SU-DHL-6 (cell line): ENCODE results near the gene CATSPERB.

Experiments used
- H2AFZ ChIP-seq: fragments of 200-600 bp; sonication (generic); 2 replicates; pipeline ENCODE4 v1.6.1; 2014; ENCODE audit warnings: low read depth, mild to moderate bottlenecking, moderate library complexity, mixed read lengths, antibody characterized with exemption, low read length; ENCODE audit not compliant: severe bottlenecking
- H3F3A ChIP-seq: fragments of 200-600 bp; shearing (Covaris generic); 2 replicates; pipeline ENCODE4 v1.6.0; 2016; ENCODE audit warnings: antibody characterized with exemption, mild to moderate bottlenecking; ENCODE audit not compliant: insufficient read depth
- H3K27ac ChIP-seq: fragments of 200-600 bp; sonication (generic); 2 replicates; pipeline ENCODE4 v1.5.1; 2016; ENCODE audit warnings: low read depth, mild to moderate bottlenecking, low read length, moderate library complexity, mixed read lengths
- H3K27me3 ChIP-seq: fragments of 200-600 bp; sonication (generic), shearing (Covaris generic); 2 replicates; pipeline ENCODE4 v1.6.0; 2014; ENCODE audit warnings: mild to moderate bottlenecking, low read length
- H3K36me3 ChIP-seq: fragments of 200-600 bp; sonication (generic); 2 replicates; pipeline ENCODE4 v1.6.1; 2014; ENCODE audit warnings: mild to moderate bottlenecking, low read length, mixed read lengths
- H3K4me2 ChIP-seq: fragments of 300-600, 200-600 bp; shearing (Covaris generic), sonication (generic); 2 replicates; pipeline ENCODE4 v1.6.0; 2014; ENCODE audit warnings: low read length, low read depth, mild to moderate bottlenecking; ENCODE audit not compliant: poor library complexity, severe bottlenecking
- H3K4me3 ChIP-seq: fragments of 200-600 bp; sonication (generic); 2 replicates; pipeline ENCODE4 v1.5.1; 2014; ENCODE audit warnings: antibody characterized with exemption, low read length, mild to moderate bottlenecking, mixed read lengths; ENCODE audit not compliant: insufficient read depth, poor library complexity, severe bottlenecking
- H3K79me2 ChIP-seq: fragments of 200-600 bp; sonication (generic); 2 replicates; pipeline ENCODE4 v1.6.1; 2014; ENCODE audit warnings: mild to moderate bottlenecking, low read length, moderate library complexity; ENCODE audit not compliant: insufficient read depth
- H3K9ac ChIP-seq: fragments of 200-600 bp; sonication (generic); 2 replicates; pipeline ENCODE4 v1.7.0; 2014; ENCODE audit warnings: mild to moderate bottlenecking, low read length
- H3K9me2 ChIP-seq: fragments of 200-600 bp; sonication (generic); replicated peaks from 2 replicates; pipeline ENCODE4 v1.6.1; 2014; ENCODE audit warnings: low read length; ENCODE audit not compliant: insufficient read depth
- H3K9me3 ChIP-seq: fragments of 200-600 bp; sonication (generic); 2 replicates; pipeline ENCODE4 v1.6.1; 2014; ENCODE audit warnings: low read length, mixed read lengths; ENCODE audit not compliant: insufficient read depth
- H4K20me1 ChIP-seq: fragments of 200-600 bp; sonication (generic); 2 replicates; pipeline ENCODE4 v1.6.1; 2014; ENCODE audit warnings: low read depth, mild to moderate bottlenecking, antibody characterized with exemption, low read length, moderate library complexity, mixed read lengths
- CTCF ChIP-seq: fragments of 200-600 bp; sonication (generic); IDR thresholded peaks from one replicate; pipeline ENCODE4 v1.5.1; 2017; ENCODE audit warnings: antibody characterized with exemption, mild to moderate bottlenecking, low read length, moderate library complexity; ENCODE audit not compliant: insufficient read depth, poor library complexity, severe bottlenecking
- EZH2phosphoT487 ChIP-seq: fragments of 200-600 bp; sonication (generic), shearing (Covaris generic); conservative IDR thresholded peaks from 2 replicates; pipeline ENCODE4 v1.6.1; 2018; ENCODE audit warnings: mild to moderate bottlenecking, antibody characterized with exemption, low read length, moderate library complexity, mixed read lengths

Gene CATSPERB

GRCh38 chr14:91752961-91753360 is 21.1 kb upstream of the CATSPERB start:
- Histone ChIP-seq H3K9ac (no peak overlapping the region), H3K4me3 (no peak overlapping the region), H3F3A (no peaks in the 10 kb centered on the region), H3K4me2 (no peak overlapping the region), H2AFZ (no peak overlapping the region), H3K27me3 (no peaks in the 10 kb centered on the region; the same call in 1 of the 2 replicates), H4K20me1 (no peaks in the 10 kb centered on the region), H3K9me3 (no peaks in the 10 kb centered on the region), H3K9me2 (no peaks in the 10 kb centered on the region), H3K79me2 (no peaks in the 10 kb centered on the region), H3K36me3 (no peaks in the 10 kb centered on the region), H3K27ac (no peak overlapping the region)
- TF ChIP-seq CTCF (no peak), EZH2phosphoT487 (no peak)

GRCh38 chr14:91751719-91752118 is 19.8 kb upstream of the CATSPERB start:
- Histone ChIP-seq H3K79me2 (no peaks in the 10 kb centered on the region), H3K36me3 (no peaks in the 10 kb centered on the region), H3F3A (no peaks in the 10 kb centered on the region), H3K9me2 (no peaks in the 10 kb centered on the region), H3K4me3 (no peak overlapping the region), H2AFZ (no peak overlapping the region), H3K4me2 (no peak overlapping the region), H3K9me3 (no peaks in the 10 kb centered on the region), H3K27me3 (no peaks in the 10 kb centered on the region; the same call in 1 of the 2 replicates), H4K20me1 (no peaks in the 10 kb centered on the region), H3K9ac (no peak overlapping the region), H3K27ac (no peak overlapping the region)
- TF ChIP-seq EZH2phosphoT487 (no peak), CTCF (no peak)

GRCh38 chr14:91750634-91751198 is 18.8 kb upstream of the CATSPERB start:
- Histone ChIP-seq H3K36me3 (no peaks in the 10 kb centered on the region), H3K9ac (no peak overlapping the region), H3K27me3 (no peaks in the 10 kb centered on the region; the same call in 1 of the 2 replicates), H3K27ac (no peak overlapping the region), H2AFZ (no peak overlapping the region), H3K9me2 (no peaks in the 10 kb centered on the region), H3K79me2 (no peaks in the 10 kb centered on the region), H4K20me1 (no peaks in the 10 kb centered on the region), H3K4me3 (no peak overlapping the region), H3F3A (no peaks in the 10 kb centered on the region), H3K9me3 (no peaks in the 10 kb centered on the region), H3K4me2 (no peak overlapping the region)
- no peak for TF ChIP-seq EZH2phosphoT487
- TF ChIP-seq CTCF, result no peak
